ENCODE measurements around the gene POU2F1. TPM values are rescaled to one million over a fixed set of nuclear protein-coding genes. Genes with fewer than 3 reads are reported as not detected.
"Not testable (repeated sequence)": the region's sequence is repeated elsewhere in the genome, so short reads cannot be mapped to it uniquely, and the experiment has no call there.

Gene POU2F1
- total RNA-seq, 6 donors from 2014 or later = 9.1 to 26.8 (median 15.6) TPM

DNA sequence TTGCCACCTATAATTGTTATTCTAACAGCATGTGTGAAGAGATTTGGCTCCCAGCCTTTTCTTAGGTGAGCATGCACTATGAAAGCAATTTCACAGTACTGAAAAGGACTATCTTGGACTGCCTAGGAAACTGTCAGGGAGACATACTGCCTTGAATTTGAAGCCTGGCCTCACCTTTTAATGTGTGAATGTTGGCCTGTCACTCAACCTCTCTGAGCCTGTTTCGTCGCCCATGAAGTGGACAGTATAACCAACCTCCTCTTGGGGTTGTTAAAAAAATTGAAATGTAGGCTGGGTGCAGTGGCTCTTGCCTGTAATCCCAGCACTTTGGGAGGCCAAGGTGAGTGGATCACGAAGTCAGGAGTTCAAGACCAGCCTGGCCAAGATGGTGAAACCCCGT is 20.4 kb upstream of the POU2F1 start:
- ATAC-seq (ENCODE audit: low FRiP score in 2 of 2) (no peak), DNase-seq (no peak)
- Histone ChIP-seq H3K27ac (no peak overlapping the region), H3K4me3 (no peak overlapping the region), H3K9me3 (peaks cover 0 to 4% (median 0%) of the 10 kb centered on the region in 4 donors), H3K4me1 (no peaks in the 10 kb centered on the region), H3K36me3 (no peaks in the 10 kb centered on the region), H3K27me3 (no peaks in the 10 kb centered on the region)
- WGBS, 2 donors = 95 to 98% methylated on average over 4 of the region's 4 CpGs
- TF ChIP-seq, protein P1, sequence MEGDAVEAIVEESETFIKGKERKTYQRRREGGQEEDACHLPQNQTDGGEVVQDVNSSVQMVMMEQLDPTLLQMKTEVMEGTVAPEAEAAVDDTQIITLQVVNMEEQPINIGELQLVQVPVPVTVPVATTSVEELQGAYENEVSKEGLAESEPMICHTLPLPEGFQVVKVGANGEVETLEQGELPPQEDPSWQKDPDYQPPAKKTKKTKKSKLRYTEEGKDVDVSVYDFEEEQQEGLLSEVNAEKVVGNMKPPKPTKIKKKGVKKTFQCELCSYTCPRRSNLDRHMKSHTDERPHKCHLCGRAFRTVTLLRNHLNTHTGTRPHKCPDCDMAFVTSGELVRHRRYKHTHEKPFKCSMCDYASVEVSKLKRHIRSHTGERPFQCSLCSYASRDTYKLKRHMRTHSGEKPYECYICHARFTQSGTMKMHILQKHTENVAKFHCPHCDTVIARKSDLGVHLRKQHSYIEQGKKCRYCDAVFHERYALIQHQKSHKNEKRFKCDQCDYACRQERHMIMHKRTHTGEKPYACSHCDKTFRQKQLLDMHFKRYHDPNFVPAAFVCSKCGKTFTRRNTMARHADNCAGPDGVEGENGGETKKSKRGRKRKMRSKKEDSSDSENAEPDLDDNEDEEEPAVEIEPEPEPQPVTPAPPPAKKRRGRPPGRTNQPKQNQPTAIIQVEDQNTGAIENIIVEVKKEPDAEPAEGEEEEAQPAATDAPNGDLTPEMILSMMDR (IDR thresholded peaks at IDR 0.05) = no peak
- no peak for TF ChIP-seq POLR2A (IDR thresholded peaks at IDR 0.05)
- no peak for TF ChIP-seq POLR2AphosphoS5 (IDR thresholded peaks at IDR 0.05)
- TF ChIP-seq EP300 (IDR thresholded peaks at IDR 0.05) = no peak

GRCh38 chr1:167200749-167201148 is 19.9 kb upstream of the POU2F1 start:
- DNase-seq (no peak), ATAC-seq (ENCODE audit: low FRiP score in 2 of 2) (no peak)
- Histone ChIP-seq H3K9me3 (peaks cover 0 to 4% (median 0%) of the 10 kb centered on the region in 4 donors), H3K27ac (no peak overlapping the region), H3K36me3 (no peaks in the 10 kb centered on the region), H3K4me3 (no peak overlapping the region), H3K4me1 (no peaks in the 10 kb centered on the region), H3K27me3 (no peaks in the 10 kb centered on the region)
- WGBS, 2 donors = 93 to 95% methylated on average over 3 of the region's 3 CpGs
- no peak for TF ChIP-seq EP300 (IDR thresholded peaks at IDR 0.05)
- no peak for TF ChIP-seq POLR2A (IDR thresholded peaks at IDR 0.05)
- TF ChIP-seq POLR2AphosphoS5 (IDR thresholded peaks at IDR 0.05) = no peak
- TF ChIP-seq, protein P1 (IDR thresholded peaks at IDR 0.05) = no peak

DNA sequence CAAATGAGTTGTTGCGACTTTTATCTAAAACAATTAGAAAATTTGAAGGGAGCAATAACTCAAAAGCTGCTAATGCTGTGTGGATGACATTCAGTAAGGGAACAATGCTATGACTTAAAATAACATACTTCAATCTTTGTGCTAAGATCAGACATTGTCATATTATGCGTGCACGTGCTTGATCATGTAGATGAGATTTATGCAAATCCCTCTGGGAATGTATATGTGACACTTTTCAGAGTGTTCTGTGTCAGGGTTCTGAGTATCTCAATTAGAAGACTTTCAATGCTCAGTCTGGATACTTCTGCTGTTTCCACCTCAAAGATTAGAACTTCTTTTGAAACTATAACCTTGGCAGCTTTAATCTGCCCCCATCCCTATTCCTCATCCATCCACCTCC is 18.6 kb upstream of the POU2F1 start:
- H3K27ac ChIP-seq = no peak overlapping the region
- H3K4me1 ChIP-seq = no peaks in the 10 kb centered on the region
- WGBS, 2 donors = 87 to 91% methylated on average over 3 of the region's 3 CpGs
- no peak overlapping the region for H3K4me3 ChIP-seq
- H3K9me3 ChIP-seq = peaks cover 0 to 4% (median 0%) of the 10 kb centered on the region in 4 donors
- H3K36me3 ChIP-seq = no peaks in the 10 kb centered on the region
- no peak for DNase-seq
- TF ChIP-seq POLR2A (IDR thresholded peaks at IDR 0.05) (no peak), EP300 (IDR thresholded peaks at IDR 0.05) (no peak), POLR2AphosphoS5 (IDR thresholded peaks at IDR 0.05) (no peak)
- TF ChIP-seq, protein P1 (IDR thresholded peaks at IDR 0.05) = no peak
- H3K27me3 ChIP-seq = no peaks in the 10 kb centered on the region
- no peak for ATAC-seq (ENCODE audit: low FRiP score in 2 of 2)

DNA sequence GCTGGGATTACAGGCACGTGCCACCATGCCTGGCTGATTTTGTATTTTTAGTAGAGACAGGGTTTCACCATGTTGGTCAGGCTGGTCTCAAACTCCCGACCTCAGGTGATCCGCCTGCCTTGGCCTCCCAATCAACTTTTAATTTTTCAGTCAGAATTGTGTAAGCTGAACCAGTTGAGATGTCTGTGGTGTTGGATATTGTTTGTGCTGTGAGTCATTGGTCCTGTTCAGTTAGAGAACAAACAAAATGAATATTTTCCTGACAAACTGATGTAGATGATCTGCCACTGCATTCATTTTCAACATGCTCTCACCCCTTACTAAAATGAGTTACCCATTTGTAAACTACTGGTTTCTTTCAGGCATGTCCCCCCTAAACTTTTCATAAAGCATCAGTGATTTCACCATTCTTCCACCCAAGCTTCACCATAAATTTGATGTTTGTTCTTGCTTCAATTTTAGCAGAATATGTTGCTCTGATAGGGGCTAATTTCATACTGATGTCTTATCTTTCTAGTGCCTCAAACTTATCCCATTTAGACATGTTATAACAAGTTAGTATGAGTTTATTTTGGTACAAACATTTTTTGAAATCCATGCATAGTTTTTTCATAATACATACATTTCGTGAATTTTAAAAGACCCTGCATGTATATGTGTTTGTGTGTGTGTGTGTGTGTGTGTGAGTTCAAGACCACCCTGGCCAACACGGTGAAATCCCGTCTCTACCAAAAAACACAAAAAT is 15.2 kb upstream of the POU2F1 start:
- WGBS, 2 donors = 90 to 93% methylated on average over 4 to 5 of the region's 6 CpGs
- H3K27ac ChIP-seq; H3K36me3 ChIP-seq; H3K4me3 ChIP-seq; H3K27me3 ChIP-seq; DNase-seq; H3K4me1 ChIP-seq; ATAC-seq (ENCODE audit: low FRiP score in 2 of 2): not testable (repeated sequence)
- H3K9me3 ChIP-seq = peaks cover 0 to 13% (median 8%) of the 10 kb centered on the region in 4 donors

- Histone ChIP-seq H3K27me3 (no peaks in the 10 kb centered on the region), H3K4me1 (no peaks in the 10 kb centered on the region), H3K27ac (no peak overlapping the region), H3K36me3 (no peaks in the 10 kb centered on the region), H3K9me3 (peaks cover 0 to 13% (median 8%) of the 10 kb centered on the region in 4 donors), H3K4me3 (no peak overlapping the region)
- ATAC-seq (ENCODE audit: low FRiP score in 2 of 2) (no peak), DNase-seq (no peak)
- TF ChIP-seq POLR2AphosphoS5 (IDR thresholded peaks at IDR 0.05) = no peak
- TF ChIP-seq, protein P1 (IDR thresholded peaks at IDR 0.05) = no peak
- no peak for TF ChIP-seq POLR2A (IDR thresholded peaks at IDR 0.05)
- 89 to 91% methylated on average over 3 of the region's 3 CpGs for WGBS, 2 donors
Observed at GRCh38 chr1:167206166-167206835, 14.4 kb upstream of the POU2F1 start.

Data from upper lobe of left lung (tissue), 6 donors.